ENCODE measurements around the gene TYRO3.
A peak's percentile ranks its signal among the peaks of the same experiment; 100 is the strongest.
"Not testable (repeated sequence)": the region's sequence is repeated elsewhere in the genome, so short reads cannot be mapped to it uniquely, and the experiment has no call there.

The TYRO3 gene

GRCh38 chr15:41577863-41578735 is 19.1 kb downstream of the TYRO3 start:
- no peaks in the 10 kb centered on the region for H3K4me1 Mint-ChIP-seq
- H3K4me3 Mint-ChIP-seq, result no peak overlapping the region
- H3K9me3 Mint-ChIP-seq, result no peaks in the 10 kb centered on the region
- ATAC-seq (peak; percentile 44), DNase-seq (ENCODE audit: low spot score in 2 of 2) (no peak)
- no peaks in the 10 kb centered on the region for H3K36me3 Mint-ChIP-seq
- H3K27ac Mint-ChIP-seq, result no peak overlapping the region

GRCh38 chr15:41578736-41579383 is 19.8 kb downstream of the TYRO3 start:
- Mint-ChIP-seq H3K36me3 (no peaks in the 10 kb centered on the region), H3K27ac (no peak overlapping the region), H3K4me1 (no peaks in the 10 kb centered on the region), H3K4me3 (no peak overlapping the region), H3K9me3 (no peaks in the 10 kb centered on the region)
- DNase-seq (ENCODE audit: low spot score in 2 of 2) (no peak), ATAC-seq (peak; percentile 13)

DNA sequence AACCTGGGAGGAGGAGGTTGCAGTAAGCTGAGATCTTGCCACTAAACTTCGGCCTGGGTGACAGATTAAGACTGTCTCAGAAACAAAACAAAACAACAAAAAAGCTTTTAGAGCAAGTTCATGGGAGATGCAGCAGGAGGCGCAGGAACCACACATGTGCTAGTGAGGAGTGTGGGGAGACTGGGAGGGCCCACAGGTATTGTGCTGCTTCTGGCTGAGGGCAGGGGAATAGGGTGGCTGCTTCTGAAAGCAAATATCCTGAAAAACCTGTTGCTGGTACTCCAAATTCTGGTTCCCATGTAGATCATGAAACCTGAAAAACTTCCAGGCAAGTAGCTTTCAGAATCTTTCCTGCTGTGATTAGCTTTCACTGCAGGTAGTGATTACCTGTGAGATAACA is 22.1 kb downstream of the TYRO3 start:
- no peak for DNase-seq (ENCODE audit: low spot score in 2 of 2)
- no peaks in the 10 kb centered on the region for H3K36me3 Mint-ChIP-seq
- no peaks in the 10 kb centered on the region for H3K9me3 Mint-ChIP-seq
- no peak overlapping the region for H3K27ac Mint-ChIP-seq
- no peaks in the 10 kb centered on the region for H3K4me1 Mint-ChIP-seq
- H3K4me3 Mint-ChIP-seq, result no peak overlapping the region
- no peak for ATAC-seq

DNA sequence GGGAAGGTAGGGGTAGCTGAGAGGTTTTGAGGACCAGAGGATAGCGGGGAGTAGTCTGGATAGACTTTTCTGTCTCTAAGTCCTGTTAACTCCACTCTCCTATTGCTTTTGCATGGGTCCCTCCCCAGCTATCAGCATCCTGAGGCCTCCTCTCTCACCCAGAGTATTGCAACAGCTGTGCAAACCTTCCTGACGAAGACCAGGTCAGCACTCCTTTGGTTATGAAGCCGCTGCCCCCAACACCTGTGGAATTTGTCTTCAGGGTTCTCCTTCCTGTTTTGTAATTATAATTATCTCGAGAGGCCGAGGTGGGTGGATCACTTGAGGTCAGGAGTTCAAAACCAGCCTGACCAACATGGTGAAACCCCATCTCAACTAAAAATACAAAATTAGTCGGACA is 24.8 kb downstream of the TYRO3 start:
- H3K4me1 Mint-ChIP-seq, result no peaks in the 10 kb centered on the region
- H3K9me3 Mint-ChIP-seq, result no peaks in the 10 kb centered on the region
- ATAC-seq, result no peak
- no peak overlapping the region for H3K27ac Mint-ChIP-seq
- DNase-seq (ENCODE audit: low spot score in 2 of 2), result no peak
- H3K4me3 Mint-ChIP-seq, result no peak overlapping the region
- H3K36me3 Mint-ChIP-seq, result no peaks in the 10 kb centered on the region

DNA sequence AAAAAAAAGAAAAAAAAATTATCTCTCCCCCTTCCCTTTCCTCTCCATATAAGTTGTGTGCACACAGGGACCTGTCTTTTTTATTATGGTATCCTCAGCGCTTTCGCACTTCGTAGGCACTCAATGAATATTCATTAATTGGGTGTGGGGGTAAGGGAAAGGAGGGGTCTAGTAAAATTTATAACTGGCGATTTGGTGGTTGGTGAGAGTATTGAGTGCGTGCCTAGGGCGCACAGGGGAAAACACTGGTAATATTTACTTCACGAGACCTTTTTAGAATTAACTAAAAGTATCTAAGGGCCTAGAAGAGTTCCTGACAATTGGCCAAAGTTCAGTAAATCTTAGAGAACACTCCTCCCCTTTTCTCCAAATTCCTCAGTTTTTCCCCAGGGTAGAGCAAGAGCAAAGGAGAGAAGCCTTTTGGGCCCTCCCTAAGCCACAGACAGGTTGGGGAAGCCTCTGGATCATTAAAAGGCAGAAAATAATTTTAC is 25.7 kb downstream of the TYRO3 start:
- H3K4me3 Mint-ChIP-seq, result peak overlapping the region; percentile 63
- H3K27ac Mint-ChIP-seq, result no peak overlapping the region
- H3K9me3 Mint-ChIP-seq, result no peaks in the 10 kb centered on the region
- no peaks in the 10 kb centered on the region for H3K4me1 Mint-ChIP-seq
- ATAC-seq (no peak), DNase-seq (ENCODE audit: low spot score in 2 of 2) (no peak)
- H3K36me3 Mint-ChIP-seq, result no peaks in the 10 kb centered on the region

GRCh38 chr15:41585127-41586047 is 26.4 kb downstream of the TYRO3 start:
- Mint-ChIP-seq H3K4me1 (no peaks in the 10 kb centered on the region), H3K4me3 (peak overlapping the region; percentile 63), H3K9me3 (no peaks in the 10 kb centered on the region), H3K27ac (no peak overlapping the region), H3K36me3 (no peaks in the 10 kb centered on the region)
- peak in 1 of 2 donors; percentile 30 for DNase-seq (ENCODE audit: low spot score in 2 of 2)
- peak; percentile 86 for ATAC-seq

DNA sequence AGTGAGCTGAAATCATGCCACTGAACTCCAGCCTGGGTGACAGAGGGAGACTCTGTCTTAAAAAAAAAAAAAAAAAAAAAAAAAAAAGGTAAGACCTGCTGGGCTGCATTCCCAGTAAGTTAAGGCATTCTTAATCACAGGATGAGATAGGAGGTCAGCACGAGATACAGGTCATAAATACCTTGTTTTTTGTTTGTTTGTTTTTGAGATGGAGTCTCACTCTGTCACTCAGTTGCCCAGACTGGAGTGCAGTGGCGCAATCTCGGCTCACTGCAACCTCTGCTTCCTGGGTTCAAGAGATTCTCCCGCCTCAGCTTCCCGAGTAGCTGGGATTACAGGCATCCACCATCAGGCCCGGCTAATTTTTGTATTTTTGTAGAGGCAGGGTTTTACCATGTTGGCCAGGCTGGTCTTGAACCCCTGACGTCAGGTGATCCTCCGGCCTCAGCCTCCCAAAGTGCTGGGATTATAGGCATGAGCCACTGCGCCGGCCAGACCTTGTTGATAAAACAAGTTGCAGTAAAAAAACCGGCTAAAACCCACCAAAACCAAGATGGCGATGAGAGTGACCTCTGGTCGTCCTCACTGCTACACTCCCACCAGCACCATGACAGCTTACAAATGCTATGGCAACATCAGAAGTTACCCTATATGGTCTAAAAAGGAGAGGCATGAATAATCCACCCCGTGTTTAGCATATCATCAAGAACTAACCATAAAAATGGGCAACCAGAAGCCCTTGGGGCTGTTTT is 27.7 kb downstream of the TYRO3 start:
- not testable (repeated sequence) for H3K4me1 Mint-ChIP-seq; H3K36me3 Mint-ChIP-seq; ATAC-seq; DNase-seq (ENCODE audit: low spot score in 2 of 2); H3K4me3 Mint-ChIP-seq; H3K27ac Mint-ChIP-seq; H3K9me3 Mint-ChIP-seq

DNA sequence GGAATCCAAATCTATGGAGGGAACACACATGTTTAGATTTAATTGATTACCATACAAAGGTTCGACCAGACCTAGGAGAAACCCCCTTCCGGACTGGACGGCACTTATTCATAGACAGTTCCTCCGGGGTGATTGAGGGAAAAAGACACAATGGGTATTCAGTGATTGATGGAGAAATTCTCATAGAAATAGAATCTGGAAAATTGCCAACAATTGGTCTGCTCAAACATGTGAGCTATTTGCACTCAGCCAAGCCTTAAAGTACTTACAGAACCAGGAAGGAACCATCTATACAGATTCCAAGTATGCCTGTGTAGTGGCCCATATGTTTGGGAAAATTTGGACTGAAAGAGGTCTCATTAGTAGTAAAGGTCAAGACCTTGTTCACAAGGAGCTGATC is 30.0 kb downstream of the TYRO3 start:
- not testable (repeated sequence) for H3K9me3 Mint-ChIP-seq; DNase-seq (ENCODE audit: low spot score in 2 of 2); H3K27ac Mint-ChIP-seq; ATAC-seq; H3K4me3 Mint-ChIP-seq; H3K4me1 Mint-ChIP-seq; H3K36me3 Mint-ChIP-seq

DNA sequence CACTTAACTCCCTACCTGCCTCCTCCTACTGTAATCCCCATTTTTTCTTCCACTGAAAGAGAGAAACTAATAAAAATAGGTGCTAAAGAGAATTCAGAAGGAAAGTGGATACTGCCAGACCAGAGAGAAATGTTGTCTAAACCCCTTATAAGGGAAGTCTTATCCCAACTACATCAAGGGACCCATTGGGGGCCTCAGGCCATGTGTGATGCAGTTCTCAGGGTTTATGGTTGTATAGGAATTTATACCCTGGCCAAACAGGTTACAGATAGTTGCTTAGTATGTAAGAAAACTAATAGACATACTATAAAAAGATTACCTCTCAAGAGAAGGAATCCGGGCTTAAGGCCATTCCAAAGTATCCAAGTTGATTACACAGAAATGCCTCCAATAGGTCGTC is 30.6 kb downstream of the TYRO3 start:
- ATAC-seq; DNase-seq (ENCODE audit: low spot score in 2 of 2); H3K36me3 Mint-ChIP-seq; H3K4me3 Mint-ChIP-seq; H3K4me1 Mint-ChIP-seq; H3K27ac Mint-ChIP-seq; H3K9me3 Mint-ChIP-seq: not testable (repeated sequence)

GRCh38 chr15:41591217-41591616 is 32.2 kb downstream of the TYRO3 start:
- not testable (repeated sequence) for H3K4me3 Mint-ChIP-seq; DNase-seq (ENCODE audit: low spot score in 2 of 2); ATAC-seq; H3K4me1 Mint-ChIP-seq; H3K9me3 Mint-ChIP-seq; H3K36me3 Mint-ChIP-seq; H3K27ac Mint-ChIP-seq

- not testable (repeated sequence) for H3K4me3 Mint-ChIP-seq; H3K36me3 Mint-ChIP-seq; DNase-seq (ENCODE audit: low spot score in 2 of 2); H3K27ac Mint-ChIP-seq; ATAC-seq; H3K4me1 Mint-ChIP-seq; H3K9me3 Mint-ChIP-seq
Observed at GRCh38 chr15:41592718-41593117, 33.7 kb downstream of the TYRO3 start.

- no peaks in the 10 kb centered on the region for H3K36me3 Mint-ChIP-seq
- ATAC-seq, result no peak
- no peak for DNase-seq (ENCODE audit: low spot score in 2 of 2)
- no peak overlapping the region for H3K4me3 Mint-ChIP-seq
- no peak overlapping the region for H3K27ac Mint-ChIP-seq
- no peaks in the 10 kb centered on the region for H3K4me1 Mint-ChIP-seq
- no peaks in the 10 kb centered on the region for H3K9me3 Mint-ChIP-seq
Observed at GRCh38 chr15:41594801-41595746, 36.1 kb downstream of the TYRO3 start.

DNA sequence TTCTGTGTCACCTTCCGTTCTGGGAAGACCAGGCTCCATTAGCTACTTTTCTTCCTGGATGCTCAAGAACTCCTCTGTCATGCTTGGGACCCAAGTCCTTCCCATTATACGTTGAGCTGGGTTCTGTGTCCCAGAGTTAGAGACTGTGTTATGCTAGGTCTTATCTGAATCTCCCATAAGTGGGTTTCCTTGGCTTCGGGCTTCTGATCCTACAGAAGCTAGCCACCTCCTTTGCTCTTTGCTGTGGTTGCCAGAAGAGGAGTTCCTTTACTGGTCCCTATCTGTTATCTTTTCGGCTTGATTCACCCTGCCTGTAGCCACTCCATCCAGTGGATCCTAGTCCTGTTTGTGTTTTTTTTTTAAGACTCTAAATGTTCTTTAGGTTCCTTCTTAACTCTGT is 38.0 kb downstream of the TYRO3 start:
- Mint-ChIP-seq H3K4me3 (no peak overlapping the region), H3K36me3 (no peaks in the 10 kb centered on the region), H3K4me1 (no peaks in the 10 kb centered on the region), H3K9me3 (no peaks in the 10 kb centered on the region), H3K27ac (no peak overlapping the region)
- no peak for ATAC-seq
- no peak for DNase-seq (ENCODE audit: low spot score in 2 of 2)

- ATAC-seq (no peak), DNase-seq (ENCODE audit: low spot score in 2 of 2) (no peak)
- H3K9me3 Mint-ChIP-seq, result no peaks in the 10 kb centered on the region
- H3K4me1 Mint-ChIP-seq, result no peaks in the 10 kb centered on the region
- H3K27ac Mint-ChIP-seq, result no peak overlapping the region
- no peaks in the 10 kb centered on the region for H3K36me3 Mint-ChIP-seq
- H3K4me3 Mint-ChIP-seq, result no peak overlapping the region
Observed at GRCh38 chr15:41597787-41598186, 38.8 kb downstream of the TYRO3 start.
